GM21717 (cell line): ENCODE data around the gene CPM.

Experiments
- ATAC-seq: cut with Tn5 transposase; IDR thresholded peaks from one replicate; pipeline ENCODE4 v1.9.1; 2021; ENCODE audit warnings: mild to moderate bottlenecking, moderate library complexity; ENCODE audit not compliant: unreplicated experiment

Gene CPM

GRCh38 chr12:68908076-68908475, 24.9 kb downstream of the CPM start:
- no peak for ATAC-seq

GRCh38 chr12:68905733-68906132, 27.2 kb downstream of the CPM start:
- no peak for ATAC-seq

GRCh38 chr12:68904351-68904962, 28.5 kb downstream of the CPM start:
- ATAC-seq, result no peak

GRCh38 chr12:68903511-68903910, 29.5 kb downstream of the CPM start:
- ATAC-seq, result no peak

- ATAC-seq, result no peak
These were observed 31.4 kb downstream of the CPM start for GRCh38 chr12:68901551-68901950.

- no peak for ATAC-seq
These were observed 31.8 kb downstream of the CPM start for GRCh38 chr12:68901145-68901544.

- ATAC-seq, result no peak
These were observed 32.7 kb downstream of the CPM start for GRCh38 chr12:68900241-68900640.

- ATAC-seq, result no peak
These were observed 33.7 kb downstream of the CPM start for GRCh38 chr12:68899251-68899771.

GRCh38 chr12:68896881-68897540, 36.0 kb downstream of the CPM start:
- no peak for ATAC-seq

GRCh38 chr12:68894276-68894855, 38.6 kb downstream of the CPM start:
- ATAC-seq, result no peak

- ATAC-seq, result no peak
These were observed 39.2 kb downstream of the CPM start for GRCh38 chr12:68893741-68894140.

GRCh38 chr12:68893201-68893600, 39.8 kb downstream of the CPM start:
- no peak for ATAC-seq

- no peak for ATAC-seq
These were observed 41.8 kb downstream of the CPM start for GRCh38 chr12:68891141-68891540.

GRCh38 chr12:68890701-68891113, 42.3 kb downstream of the CPM start:
- ATAC-seq, result no peak

- ATAC-seq, result no peak
These were observed 44.7 kb downstream of the CPM start for GRCh38 chr12:68888243-68888642.

- no peak for ATAC-seq
These were observed 45.3 kb downstream of the CPM start for GRCh38 chr12:68887641-68888040.

- ATAC-seq, result no peak
These were observed 46.1 kb downstream of the CPM start for GRCh38 chr12:68886636-68887572.

GRCh38 chr12:68885381-68885780, 47.6 kb downstream of the CPM start:
- ATAC-seq, result no peak

GRCh38 chr12:68884251-68884650, 48.7 kb downstream of the CPM start:
- ATAC-seq, result no peak

GRCh38 chr12:68883151-68883550, 49.8 kb downstream of the CPM start:
- ATAC-seq, result no peak
